ENCODE data around the gene LANCL2. TPM values are rescaled to one million over a fixed set of nuclear protein-coding genes. Genes with fewer than 3 reads are reported as not detected.

LANCL2 gene
- total and polyA plus RNA-seq, 2 experiments from 2014 or later: 7.3 to 10.7 TPM

GRCh38 chr7:55411844-55412243 is 46.7 kb downstream of the LANCL2 start (continued):
- no peak for TF ChIP-seq ZNF462 (CRISPR knock-in tag; IDR thresholded peaks at IDR 0.05)
- TF ChIP-seq ZNF114 (CRISPR knock-in tag; IDR thresholded peaks at IDR 0.05): no peak
- no peak for TF ChIP-seq EZH2 (IDR thresholded peaks at IDR 0.05; ENCODE audit: low read depth, unreplicated experiment)
- no peak for TF ChIP-seq ETS1 (IDR thresholded peaks at IDR 0.05)
- no peak for TF ChIP-seq STAT1 (IDR thresholded peaks at IDR 0.05; ENCODE audit: unreplicated experiment)
- TF ChIP-seq JUNB (IDR thresholded peaks at IDR 0.05; ENCODE audit: unreplicated experiment): no peak
- no peak for TF ChIP-seq EZH2phosphoT487 (IDR thresholded peaks at IDR 0.05; ENCODE audit: unreplicated experiment)
- no peak for TF ChIP-seq ZNF331 (CRISPR knock-in tag; IDR thresholded peaks at IDR 0.05; ENCODE audit: low read depth)
- no peak for TF ChIP-seq NANOG (IDR thresholded peaks at IDR 0.05; ENCODE audit: borderline replicate concordance)

- Histone ChIP-seq H3K4me1 (ENCODE audit: insufficient read depth) (no peaks in the 10 kb centered on the region), H4K20me1 (replicated peaks; ENCODE audit: insufficient read depth) (no peaks in the 10 kb centered on the region), H3K79me2 (replicated peaks; ENCODE audit: insufficient read depth) (no peaks in the 10 kb centered on the region), H3K27ac (ENCODE audit: low read depth) (no peak overlapping the region), H3K9me2 (ENCODE audit: insufficient read depth) (no peaks in the 10 kb centered on the region), H3K4me3 (no peak overlapping the region), H3K27me3 (ENCODE audit: insufficient read depth) (no peaks in the 10 kb centered on the region), H3F3A (replicated peaks; ENCODE audit: low read depth) (no peaks in the 10 kb centered on the region), H3K36me3 (ENCODE audit: insufficient read depth) (no peaks in the 10 kb centered on the region), H2AFZ (no peak overlapping the region), H3K4me2 (no peak overlapping the region)
- H3K27ac Mint-ChIP-seq: no peak overlapping the region
- H3K9me3 Mint-ChIP-seq: no peaks in the 10 kb centered on the region
- ATAC-seq (no peak), DNase-seq (ENCODE audit: low spot score) (no peak)
- H3K36me3 Mint-ChIP-seq (ENCODE audit: low read depth): peaks cover 4% of the 10 kb centered on the region; the same call in 1 of the 3 replicates
- H3K4me1 Mint-ChIP-seq: no peaks in the 10 kb centered on the region
- H3K4me3 Mint-ChIP-seq: no peak overlapping the region
- no peaks in the 10 kb centered on the region for H3K27me3 Mint-ChIP-seq (ENCODE audit: insufficient read depth, low read depth, poor library complexity)
- no peak for TF ChIP-seq POLR2AphosphoS5 (IDR thresholded peaks at IDR 0.05; ENCODE audit: low read depth)
- no peak for TF ChIP-seq EZH2 (IDR thresholded peaks at IDR 0.05; ENCODE audit: low read depth, unreplicated experiment)
- no peak for TF ChIP-seq CREB1 (CRISPR knock-in tag; IDR thresholded peaks at IDR 0.05; ENCODE audit: low read depth)
These were observed 48.3 kb downstream of the LANCL2 start for GRCh38 chr7:55413442-55413841.

All from GM23338 (cell line).